ENCODE data around the gene ZNF865. TPM values are rescaled to one million over a fixed set of nuclear protein-coding genes. Genes with fewer than 3 reads are reported as not detected.

Gene ZNF865
- total and polyA plus RNA-seq, 2 of the 4 experiments (the other 2 are of a cell fraction) = under 0.01 to 4.6 TPM

DNA sequence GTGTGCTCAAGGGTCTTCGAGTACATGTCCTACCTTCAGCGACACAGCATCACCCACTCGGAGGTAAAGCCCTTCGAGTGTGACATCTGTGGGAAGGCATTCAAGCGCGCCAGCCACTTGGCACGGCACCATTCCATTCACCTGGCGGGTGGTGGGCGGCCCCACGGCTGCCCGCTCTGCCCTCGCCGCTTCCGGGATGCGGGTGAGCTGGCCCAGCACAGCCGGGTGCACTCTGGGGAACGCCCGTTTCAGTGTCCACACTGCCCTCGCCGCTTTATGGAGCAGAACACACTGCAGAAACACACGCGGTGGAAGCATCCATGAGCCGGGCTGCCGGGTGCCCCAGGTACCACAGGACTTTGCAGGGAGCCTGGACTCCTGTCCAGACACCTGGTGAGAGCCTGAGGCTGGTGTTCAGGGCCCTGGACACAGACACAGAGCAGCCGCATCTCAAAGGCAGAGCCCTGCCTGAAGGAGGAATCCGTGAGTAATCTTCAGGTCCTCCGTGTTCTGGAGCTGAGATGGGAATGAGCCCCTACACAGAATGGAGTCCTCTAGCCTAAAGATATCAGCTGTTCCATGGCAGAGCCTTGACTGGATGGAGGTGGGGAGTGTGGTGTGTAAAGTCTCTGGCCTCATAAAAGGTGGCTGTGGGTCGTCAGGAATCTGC, 39.5 kb downstream of the ZNF865 start:
- Histone ChIP-seq H3K27ac (ENCODE audit: insufficient read depth, low read length) (no peak overlapping the region), H3K4me3 (ENCODE audit: insufficient read depth, low read depth, low read length) (no peak overlapping the region), H3K9ac (ENCODE audit: low read depth, low read length) (no peak overlapping the region), H3K9me1 (ENCODE audit: insufficient read depth, low read length) (no peaks in the 10 kb centered on the region), H3K79me1 (ENCODE audit: low read depth in 1 of 2, low read length in 2 of 2) (peaks cover 27 to 72% of the 10 kb centered on the region in 2 experiments), H3K9me3 (ENCODE audit: control insufficient read depth, insufficient read depth, low read length) (no peaks in the 10 kb centered on the region), H3K36me3 (ENCODE audit: control insufficient read depth, insufficient read depth, low read length) (peaks cover 14% of the 10 kb centered on the region), H2AK9ac (replicated peaks; ENCODE audit: low read depth, low read length, poor library complexity) (peak overlapping the region; percentile 96), H3K27me3 (ENCODE audit: control insufficient read depth, insufficient read depth, low read length) (no peaks in the 10 kb centered on the region), H3K4me2 (ENCODE audit: low read depth, low read length) (no peak overlapping the region; the same call in 1 of the 2 replicates), H3K14ac (replicated peaks; ENCODE audit: low read depth, low read length) (no peak overlapping the region), H3K4ac (ENCODE audit: low read depth, low read length) (no peak overlapping the region), H3K56ac (ENCODE audit: extremely low read depth, insufficient read depth, low read length) (no peak overlapping the region), H2BK20ac (ENCODE audit: low read depth, low read length) (no peak overlapping the region), H2BK120ac (ENCODE audit: low read depth, low read length) (no peak overlapping the region), H2AK5ac (ENCODE audit: low read depth, low read length) (peak overlapping the region; percentile 97; the same call in 1 of the 2 replicates), H4K20me1 (ENCODE audit: insufficient read depth, low read length) (no peaks in the 10 kb centered on the region), H4K5ac (ENCODE audit: low read depth, low read length) (no peak overlapping the region), H3K23ac (ENCODE audit: low read depth, low read length) (no peak overlapping the region), H2AFZ (replicated peaks; ENCODE audit: low read length, poor library complexity) (no peak overlapping the region), H3K18ac (ENCODE audit: low read depth, low read length) (no peak overlapping the region), H2BK5ac (ENCODE audit: low read depth, low read length, poor library complexity, severe bottlenecking) (no peak overlapping the region), H4K8ac (ENCODE audit: low read depth in 2 of 2, low read length in 2 of 2) (no peak overlapping the region), H4K91ac (ENCODE audit: insufficient read depth, low read depth, low read length) (no peak overlapping the region), H3K4me1 (ENCODE audit: control insufficient read depth, insufficient read depth, low read length) (peaks cover 17% of the 10 kb centered on the region), H2BK15ac (ENCODE audit: low read depth, low read length) (no peak overlapping the region)
- dilution Hi-C loops (cut with HindIII; ENCODE audit: low sequenced_read_pairs, unreplicated experiment) (no loop called here), intact Hi-C loops (cut with micrococcal nuclease) (no loop called here), in situ Hi-C loops (cut with MboI; ENCODE audit: low sequenced_read_pairs) (loop anchor here (25.0 kb wide), 2 partner anchors 358 to 533 kb away; partner anchors contain the start of genes BRSK1, HSPBP1 and PPP1R12C)
- 92% methylated on average over 19 of the region's 28 CpGs; no CpG with 5 or more reads in 1 of the 2 experiments for WGBS, 2 experiments (ENCODE audit: extremely low coverage in 2 of 2, insufficient read length in 1 of 2)
- no TSS peak for BruUV-seq (replicated peaks)
- DNase-seq (no peak), ATAC-seq (ENCODE audit: low read depth) (no peak)
- ChIA-PET CTCF (no interaction called here), POLR2A (ENCODE audit: unreplicated experiment) (interaction anchor here (1.0 kb wide), 1 partner anchor 9 kb away, joined by 4 read pairs; no protein-coding TSS in a partner anchor)
- TF ChIP-seq, protein P1, sequence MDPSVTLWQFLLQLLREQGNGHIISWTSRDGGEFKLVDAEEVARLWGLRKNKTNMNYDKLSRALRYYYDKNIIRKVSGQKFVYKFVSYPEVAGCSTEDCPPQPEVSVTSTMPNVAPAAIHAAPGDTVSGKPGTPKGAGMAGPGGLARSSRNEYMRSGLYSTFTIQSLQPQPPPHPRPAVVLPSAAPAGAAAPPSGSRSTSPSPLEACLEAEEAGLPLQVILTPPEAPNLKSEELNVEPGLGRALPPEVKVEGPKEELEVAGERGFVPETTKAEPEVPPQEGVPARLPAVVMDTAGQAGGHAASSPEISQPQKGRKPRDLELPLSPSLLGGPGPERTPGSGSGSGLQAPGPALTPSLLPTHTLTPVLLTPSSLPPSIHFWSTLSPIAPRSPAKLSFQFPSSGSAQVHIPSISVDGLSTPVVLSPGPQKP (IDR thresholded peaks at IDR 0.05; ENCODE audit: borderline replicate concordance, low read depth, low read length) = no peak
- TF ChIP-seq RAD21 (IDR thresholded peaks at IDR 0.05; ENCODE audit: low read length) = no peak
- TF ChIP-seq FOS (IDR thresholded peaks at IDR 0.05; ENCODE audit: low read depth, low read length) = no peak
- TF ChIP-seq NFE2L2 (IDR thresholded peaks at IDR 0.05; ENCODE audit: low read depth, low read length) = no peak
- no peak for TF ChIP-seq POLR2A (IDR thresholded peaks at IDR 0.05; ENCODE audit: low read depth, low read length)
- TF ChIP-seq MXI1 (IDR thresholded peaks at IDR 0.05; ENCODE audit: borderline replicate concordance, low read depth, low read length) = no peak
- TF ChIP-seq RCOR1 (IDR thresholded peaks at IDR 0.05; ENCODE audit: insufficient replicate concordance, low read length) = no peak
- TF ChIP-seq MAFK (IDR thresholded peaks at IDR 0.05; ENCODE audit: low read depth, low read length) = no peak
- no peak for TF ChIP-seq MAZ (IDR thresholded peaks at IDR 0.05; ENCODE audit: borderline replicate concordance, low read depth, low read length)
- no peak for TF ChIP-seq SMC3 (IDR thresholded peaks at IDR 0.05; ENCODE audit: low read depth, low read length)
- TF ChIP-seq CEBPB (IDR thresholded peaks at IDR 0.05; ENCODE audit: low read depth, low read length) = no peak
- TF ChIP-seq, protein P2, sequence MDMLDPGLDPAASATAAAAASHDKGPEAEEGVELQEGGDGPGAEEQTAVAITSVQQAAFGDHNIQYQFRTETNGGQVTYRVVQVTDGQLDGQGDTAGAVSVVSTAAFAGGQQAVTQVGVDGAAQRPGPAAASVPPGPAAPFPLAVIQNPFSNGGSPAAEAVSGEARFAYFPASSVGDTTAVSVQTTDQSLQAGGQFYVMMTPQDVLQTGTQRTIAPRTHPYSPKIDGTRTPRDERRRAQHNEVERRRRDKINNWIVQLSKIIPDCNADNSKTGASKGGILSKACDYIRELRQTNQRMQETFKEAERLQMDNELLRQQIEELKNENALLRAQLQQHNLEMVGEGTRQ (IDR thresholded peaks at IDR 0.05; ENCODE audit: low read depth, low read length) = no peak
- no peak for TF ChIP-seq RFX5 (IDR thresholded peaks at IDR 0.05; ENCODE audit: low read depth, low read length)
- no peak for TF ChIP-seq CHD1 (IDR thresholded peaks at IDR 0.05; ENCODE audit: low read depth, low read length)

Data from IMR-90 (cell line).